Peyer's patch (tissue), 4 donors: Measurements from ENCODE around the gene MAPKAPK3. TPM values are rescaled to one million over a fixed set of nuclear protein-coding genes. Genes with fewer than 3 reads are reported as not detected.
A peak's percentile ranks its signal among the peaks of the same experiment; 100 is the strongest.

ENCODE experiments used
- DNase-seq, 3 donors: peaks; one replicate each; pipeline ENCODE4 v3.0.0-alpha.2; 2017 to 2019
- H3K27ac ChIP-seq, 4 donors: fragments of 200-600 bp; sonication (generic); one replicate each; pipeline ENCODE4 v1.5.1; 2016 to 2019
- H3K27me3 ChIP-seq, 2 donors: fragments of 200-600 bp; sonication (generic); one replicate each; pipeline ENCODE4 v1.5.1; 2019
- H3K36me3 ChIP-seq, 3 donors: fragments of 200-600 bp; sonication (generic); one replicate each; pipeline ENCODE4 v1.5.1; 2016 to 2019
- H3K4me1 ChIP-seq, 4 donors: fragments of 200-600 bp; sonication (generic); one replicate each; pipeline ENCODE4 v1.5.1; 2016 to 2019
- H3K4me3 ChIP-seq, 4 donors: fragments of 200-600 bp; sonication (generic); 1 replicate in 3 of 4; 2 replicates in 1 of 4; pipeline ENCODE4 v1.5.1; 2016 to 2019; ENCODE audit warnings: mild to moderate bottlenecking in 1 of 4
- H3K9me3 ChIP-seq, 4 donors: fragments of 200-600 bp; sonication (generic); one replicate each; pipeline ENCODE4 v1.5.1; 2016 to 2019; ENCODE audit warnings: mild to moderate bottlenecking in 1 of 4
- CTCF ChIP-seq, 6 experiments: fragments of 450-650 bp in 4 of 6; fragments of 200-600 bp in 2 of 6; sonication (generic) in 1 of 6; IDR thresholded peaks; one replicate each; pipeline ENCODE4 v1.5.1; 2017 to 2019; ENCODE audit warnings: antibody characterized with exemption in 6 of 6, mild to moderate bottlenecking in 3 of 6, moderate library complexity in 1 of 6
- POLR2A ChIP-seq, 2 donors: fragments of 450-650 bp; IDR thresholded peaks; one replicate each; pipeline ENCODE4 v1.5.1; 2017; ENCODE audit warnings: antibody characterized with exemption in 2 of 2, mild to moderate bottlenecking in 2 of 2, moderate library complexity in 2 of 2
- total RNA-seq, 4 donors: library from RNA; depleted of rRNA; stranded (reverse); fragments of >200 nt; gene quantifications; one replicate each; pipeline ENCODE4 v1.1.0, GENCODE V29; 2016

MAPKAPK3 gene
- total RNA-seq, 4 donors from 2014 or later, result 25.6 to 44.0 (median 30.0) TPM

- peaks cover 0 to 20% (median 9%) of the 10 kb centered on the region in 4 donors for H3K4me1 ChIP-seq
- no peak overlapping the region for H3K4me3 ChIP-seq
- peak overlapping the region in 1 of 4 donors; percentile 5 for H3K27ac ChIP-seq
- no peaks in the 10 kb centered on the region for H3K27me3 ChIP-seq
- no peaks in the 10 kb centered on the region for H3K36me3 ChIP-seq
- H3K9me3 ChIP-seq, result no peaks in the 10 kb centered on the region
- TF ChIP-seq CTCF (IDR thresholded peaks at IDR 0.05) (no peak), POLR2A (IDR thresholded peaks at IDR 0.05) (no peak)
- DNase-seq, result no peak
Observed at GRCh38 chr3:50587806-50588758, 28.9 kb upstream of the MAPKAPK3 start.

- Histone ChIP-seq H3K27me3 (no peaks in the 10 kb centered on the region), H3K27ac (peak overlapping the region in 1 of 4 donors; percentile 5), H3K4me3 (no peak overlapping the region), H3K9me3 (no peaks in the 10 kb centered on the region), H3K4me1 (peaks cover 0 to 20% (median 9%) of the 10 kb centered on the region in 4 donors), H3K36me3 (no peaks in the 10 kb centered on the region)
- no peak for TF ChIP-seq CTCF (IDR thresholded peaks at IDR 0.05)
- no peak for DNase-seq
Observed at GRCh38 chr3:50588759-50589433, 28.1 kb upstream of the MAPKAPK3 start.

GRCh38 chr3:50591196-50591741 is 25.7 kb upstream of the MAPKAPK3 start:
- no peak for DNase-seq
- Histone ChIP-seq H3K27me3 (no peaks in the 10 kb centered on the region), H3K27ac (peak overlapping the region in 3 of 4 donors; percentile 82 to 84 (median 83)), H3K4me3 (no peak overlapping the region), H3K4me1 (peaks cover 0 to 20% (median 9%) of the 10 kb centered on the region in 4 donors), H3K9me3 (no peaks in the 10 kb centered on the region), H3K36me3 (no peaks in the 10 kb centered on the region)
- TF ChIP-seq CTCF (IDR thresholded peaks at IDR 0.05) (no peak), POLR2A (IDR thresholded peaks at IDR 0.05) (no peak)

- H3K27ac ChIP-seq, result no peak overlapping the region
- TF ChIP-seq POLR2A (IDR thresholded peaks at IDR 0.05), result no peak
- no peak for TF ChIP-seq CTCF (IDR thresholded peaks at IDR 0.05)
- H3K4me3 ChIP-seq, result no peak overlapping the region
- H3K36me3 ChIP-seq, result no peaks in the 10 kb centered on the region
- DNase-seq, result no peak
- H3K9me3 ChIP-seq, result no peaks in the 10 kb centered on the region
- H3K4me1 ChIP-seq, result peaks cover 0 to 20% (median 9%) of the 10 kb centered on the region in 4 donors
- no peaks in the 10 kb centered on the region for H3K27me3 ChIP-seq
Observed at GRCh38 chr3:50592568-50592967, 24.4 kb upstream of the MAPKAPK3 start.

- no peak for DNase-seq
- H3K36me3 ChIP-seq, result no peaks in the 10 kb centered on the region
- H3K27me3 ChIP-seq, result no peaks in the 10 kb centered on the region
- TF ChIP-seq CTCF (IDR thresholded peaks at IDR 0.05) (no peak), POLR2A (IDR thresholded peaks at IDR 0.05) (no peak)
- H3K9me3 ChIP-seq, result no peaks in the 10 kb centered on the region
- H3K27ac ChIP-seq, result no peak overlapping the region
- H3K4me3 ChIP-seq, result no peak overlapping the region
- H3K4me1 ChIP-seq, result peaks cover 0 to 20% (median 9%) of the 10 kb centered on the region in 4 donors
Observed at GRCh38 chr3:50594253-50594785, 22.6 kb upstream of the MAPKAPK3 start.
